HG03159 (cell line): ENCODE results near the gene RNF8.

Source experiments
- ATAC-seq: cut with Tn5 transposase; IDR thresholded peaks from one replicate; pipeline ENCODE4 v1.9.1; 2021; ENCODE audit warnings: mild to moderate bottlenecking, moderate library complexity; ENCODE audit not compliant: unreplicated experiment

RNF8 gene

GRCh38 chr6:37357288-37357687 is 3.5 kb downstream of the RNF8 start:
- ATAC-seq = no peak

DNA sequence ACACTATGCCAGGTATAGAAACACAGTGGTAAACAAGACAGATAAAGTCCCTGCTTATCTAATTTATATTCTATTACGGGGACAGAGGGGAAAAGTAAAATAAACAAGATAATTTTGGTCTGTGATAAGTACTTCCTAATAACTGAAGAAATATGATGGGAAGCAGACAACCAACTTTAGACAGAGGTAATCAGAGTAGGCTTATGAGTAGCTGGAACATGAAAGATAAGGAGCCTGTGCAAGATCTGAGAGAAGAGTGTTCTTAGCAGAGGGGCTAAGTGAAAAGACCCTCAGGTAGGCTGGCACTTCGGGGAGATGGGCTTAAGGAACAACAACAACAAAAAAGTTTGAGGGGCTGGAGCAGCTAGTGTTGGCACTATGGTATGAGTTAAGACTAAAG is 4.1 kb downstream of the RNF8 start:
- no peak for ATAC-seq

- ATAC-seq = no peak
Observed at GRCh38 chr6:37359039-37359438, 5.3 kb downstream of the RNF8 start.

DNA sequence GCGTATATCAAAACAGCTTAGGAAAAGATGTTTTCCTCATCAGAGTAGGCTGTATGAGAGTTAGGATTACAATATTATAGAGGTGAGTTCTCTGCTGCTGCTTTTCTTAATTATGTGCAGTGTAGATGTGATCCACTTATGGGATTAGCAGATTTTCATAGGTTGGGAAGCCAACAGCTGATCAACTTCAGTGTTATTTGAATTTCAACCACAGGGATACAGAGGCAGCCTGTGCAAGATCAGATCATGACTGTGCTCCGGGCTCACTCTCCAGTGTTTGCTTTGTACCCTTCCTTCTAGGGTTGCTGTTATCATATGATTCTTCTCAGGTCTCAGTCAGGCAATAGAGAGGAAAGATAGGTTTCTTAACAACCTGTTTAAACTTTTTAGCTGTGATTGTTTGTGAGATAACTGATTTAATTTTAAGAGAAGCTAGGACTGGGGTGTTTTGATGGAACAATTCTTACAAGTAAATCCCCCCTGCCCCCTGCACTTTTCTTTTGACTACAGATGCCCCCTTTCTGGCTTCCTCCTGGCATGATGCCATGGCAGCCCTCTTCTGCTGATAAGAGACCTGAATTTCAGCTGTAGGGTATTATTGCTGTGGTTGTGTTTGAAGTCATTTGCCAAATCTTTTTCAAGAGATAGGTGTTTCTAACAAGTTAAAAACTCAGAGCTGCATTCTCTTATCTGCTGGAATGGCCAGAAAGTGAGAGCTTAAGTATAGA is 8.5 kb downstream of the RNF8 start:
- no peak for ATAC-seq

DNA sequence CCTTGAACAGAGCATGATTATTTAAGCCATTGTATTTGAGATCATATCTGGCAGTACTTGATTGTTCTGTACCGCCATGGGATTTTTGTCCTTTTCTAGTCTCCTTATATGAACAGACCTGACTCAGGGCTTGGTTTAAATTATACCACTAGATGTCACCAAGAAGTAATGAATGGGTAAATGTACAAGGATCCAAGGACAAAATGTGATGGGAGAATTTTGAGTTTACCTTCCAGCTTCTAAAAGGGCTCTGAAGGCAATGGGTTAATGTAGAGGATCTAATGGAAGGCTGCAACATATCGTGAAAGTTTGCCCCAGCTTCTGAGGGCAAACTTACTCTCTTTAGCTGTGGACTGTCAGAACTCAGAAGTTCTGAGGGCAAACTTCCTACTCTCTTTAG is 12.0 kb downstream of the RNF8 start:
- no peak for ATAC-seq

GRCh38 chr6:37366910-37367309 is 13.1 kb downstream of the RNF8 start:
- ATAC-seq = no peak

GRCh38 chr6:37368961-37369320 is 15.2 kb downstream of the RNF8 start:
- ATAC-seq = no peak

DNA sequence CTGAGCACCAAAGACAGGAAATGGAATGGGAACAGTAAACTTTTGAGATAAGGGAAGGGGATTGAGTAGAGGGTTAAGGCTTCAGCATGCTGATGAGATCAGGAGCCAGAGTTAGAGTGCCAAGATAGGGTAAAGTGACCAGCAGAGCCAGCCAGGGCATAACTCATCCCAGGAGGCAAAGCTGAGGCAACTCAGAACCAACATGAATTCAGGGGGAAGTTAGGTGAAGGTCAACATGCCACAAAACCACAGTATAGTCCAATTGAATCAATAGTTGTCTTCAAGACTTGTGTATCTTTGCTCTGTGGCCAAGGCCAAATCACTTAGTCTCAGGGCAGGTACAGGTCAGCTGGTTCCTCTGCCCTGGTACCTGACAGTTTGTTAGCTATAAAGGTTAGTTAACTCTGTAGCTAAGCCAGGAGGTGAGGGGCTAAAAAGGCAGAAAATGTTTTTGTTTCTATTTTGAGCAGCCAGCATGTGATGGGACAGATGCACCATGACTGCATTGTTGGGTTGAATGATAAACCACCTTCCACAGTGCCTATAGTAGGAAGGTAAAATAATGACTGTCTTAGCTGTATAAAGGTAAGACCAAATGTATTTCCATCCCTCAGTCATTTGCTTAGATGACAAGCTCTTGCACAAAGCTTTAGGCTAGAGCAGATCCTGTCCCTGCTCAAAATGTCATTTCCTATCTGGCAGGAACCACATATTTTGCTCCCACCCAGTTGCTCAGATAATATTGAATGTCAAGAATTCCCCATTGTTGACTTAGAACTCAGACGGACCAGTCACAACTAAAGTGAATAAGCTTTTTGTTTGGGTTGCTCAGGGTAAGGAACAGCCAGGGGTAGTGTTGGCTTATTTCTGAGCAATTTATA is 15.8 kb downstream of the RNF8 start:
- ATAC-seq = no peak

- no peak for ATAC-seq
Observed at GRCh38 chr6:37371154-37372083, 17.6 kb downstream of the RNF8 start.

- no peak for ATAC-seq
Observed at GRCh38 chr6:37372116-37372515, 18.3 kb downstream of the RNF8 start.

GRCh38 chr6:37373822-37374471 is 20.2 kb downstream of the RNF8 start:
- no peak for ATAC-seq

- ATAC-seq = no peak
Observed at GRCh38 chr6:37375376-37375775, 21.6 kb downstream of the RNF8 start.

DNA sequence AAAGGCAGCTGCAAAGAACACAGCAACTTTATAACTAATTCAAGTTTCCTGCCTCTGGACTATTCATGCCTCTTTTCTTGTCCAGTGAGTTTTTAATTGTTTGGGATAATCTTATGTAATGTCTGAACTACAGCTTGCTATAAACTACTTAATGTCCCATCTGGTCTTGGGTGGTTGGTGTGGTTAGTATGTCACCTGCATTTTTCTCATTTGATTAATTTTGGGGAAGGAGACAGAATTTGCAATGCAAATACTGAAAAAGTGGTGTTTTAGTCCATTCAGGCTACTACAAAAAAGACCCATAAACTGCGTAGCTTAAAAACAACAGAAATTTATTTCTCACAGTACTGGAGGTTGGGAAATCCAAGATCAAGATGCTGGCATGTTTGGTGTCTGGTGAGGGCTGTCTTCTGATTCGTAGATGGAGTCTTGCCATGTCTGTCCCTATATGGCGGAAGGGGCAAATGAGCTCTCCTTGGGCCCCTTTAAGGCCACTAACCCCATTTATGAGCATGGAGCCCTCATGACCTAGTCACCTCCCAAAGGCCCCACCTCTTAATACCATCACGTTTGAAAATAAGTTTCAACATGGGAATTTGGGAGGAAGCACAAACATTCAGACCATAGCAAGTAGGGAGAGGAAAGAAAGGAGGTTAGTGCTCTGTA is 22.4 kb downstream of the RNF8 start:
- no peak for ATAC-seq

DNA sequence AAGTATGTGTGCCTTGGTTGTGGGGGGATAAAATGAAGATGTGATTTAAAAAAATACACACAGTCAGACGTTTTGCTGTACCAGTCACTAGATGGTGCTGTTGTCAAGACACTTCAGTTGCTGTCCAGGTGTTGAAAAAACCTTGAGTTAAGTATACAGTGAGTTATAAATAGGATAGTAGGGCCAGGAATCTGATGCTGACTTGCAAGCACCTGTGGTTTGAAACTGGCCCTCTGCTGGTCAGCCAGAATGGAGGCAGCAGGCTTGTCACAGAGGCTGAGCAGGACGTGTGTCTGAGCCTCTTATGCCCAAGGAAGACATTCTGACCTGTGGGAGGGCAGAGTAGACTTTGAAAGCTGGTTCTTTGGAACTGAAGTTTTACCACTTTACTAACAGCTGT is 27.8 kb downstream of the RNF8 start:
- ATAC-seq = peak; percentile 60

DNA sequence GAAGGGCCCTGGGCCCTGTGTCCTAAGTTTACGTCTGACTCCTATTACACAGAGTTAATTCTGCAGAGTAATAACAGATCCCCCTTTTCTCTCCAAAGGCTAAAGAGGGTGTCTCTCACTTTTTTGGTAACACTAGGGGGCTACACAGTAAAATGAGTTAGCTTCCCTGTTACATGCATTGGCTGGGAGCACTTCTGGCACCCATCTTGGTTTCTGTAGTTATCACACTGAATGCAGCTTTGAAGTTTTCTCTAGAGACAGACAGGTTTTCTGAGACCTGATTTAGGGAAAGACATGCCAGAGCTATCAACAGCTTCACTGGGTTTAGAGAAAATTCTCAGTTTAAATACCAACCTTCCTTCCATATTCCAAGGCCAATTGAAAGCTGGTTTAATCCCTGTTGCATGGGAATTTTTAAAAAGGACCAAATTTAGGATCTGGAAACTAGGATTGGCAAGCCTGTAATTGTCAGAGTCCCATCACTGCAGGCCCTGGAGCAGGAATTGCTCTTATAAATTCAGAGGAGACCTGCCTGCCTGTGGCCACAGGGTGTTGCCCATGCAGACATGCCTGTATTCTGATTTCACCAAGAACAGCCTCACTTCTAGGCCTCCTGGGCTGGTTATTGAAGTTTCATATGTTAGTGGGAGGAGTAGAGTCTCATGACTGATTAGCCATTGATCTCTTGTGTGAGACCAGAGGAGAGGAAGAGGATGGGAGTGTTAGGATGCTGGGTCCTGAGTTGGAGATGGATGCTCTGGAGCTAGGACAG is 29.4 kb downstream of the RNF8 start:
- ATAC-seq = no peak

DNA sequence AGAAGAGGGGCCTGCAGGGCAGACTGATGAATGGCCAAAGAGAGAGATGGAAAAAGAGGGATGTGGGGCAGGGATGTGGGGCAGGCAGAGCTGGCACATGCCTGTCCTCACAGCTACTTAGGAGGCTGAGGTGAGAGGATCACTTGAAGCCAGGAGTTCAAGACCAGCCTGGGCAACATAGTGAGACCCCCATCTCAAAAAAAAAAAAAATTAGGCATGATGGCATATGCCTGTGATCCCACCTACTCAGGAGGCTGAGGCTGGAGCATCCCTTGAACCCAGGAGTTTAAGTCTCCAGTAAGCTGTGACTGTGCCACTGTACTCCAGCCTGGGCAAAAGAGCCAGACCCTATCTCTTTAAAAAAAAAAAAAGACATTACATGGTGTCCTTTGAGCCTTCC is 34.8 kb downstream of the RNF8 start:
- no peak for ATAC-seq

DNA sequence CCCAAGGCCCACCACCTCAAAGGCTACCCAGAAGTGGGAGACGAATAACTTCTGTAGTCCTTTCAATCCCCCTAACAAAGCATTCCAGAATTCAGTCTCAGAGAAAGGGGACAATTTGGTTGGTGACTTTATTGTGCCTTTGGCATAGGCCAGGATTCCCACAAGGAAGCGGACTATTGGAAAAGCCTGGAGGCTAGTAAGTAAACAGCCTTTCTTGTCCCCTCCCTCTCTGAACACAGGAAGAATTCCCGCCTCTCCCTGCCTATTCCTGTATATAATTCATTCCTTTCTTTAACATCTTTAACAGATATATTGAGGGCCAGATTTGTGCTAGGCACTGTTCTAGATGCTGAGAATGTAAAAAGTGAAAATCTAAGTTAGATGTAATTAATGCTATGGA is 36.1 kb downstream of the RNF8 start:
- ATAC-seq = no peak

- ATAC-seq = no peak
Observed at GRCh38 chr6:37391120-37391519, 37.3 kb downstream of the RNF8 start.

DNA sequence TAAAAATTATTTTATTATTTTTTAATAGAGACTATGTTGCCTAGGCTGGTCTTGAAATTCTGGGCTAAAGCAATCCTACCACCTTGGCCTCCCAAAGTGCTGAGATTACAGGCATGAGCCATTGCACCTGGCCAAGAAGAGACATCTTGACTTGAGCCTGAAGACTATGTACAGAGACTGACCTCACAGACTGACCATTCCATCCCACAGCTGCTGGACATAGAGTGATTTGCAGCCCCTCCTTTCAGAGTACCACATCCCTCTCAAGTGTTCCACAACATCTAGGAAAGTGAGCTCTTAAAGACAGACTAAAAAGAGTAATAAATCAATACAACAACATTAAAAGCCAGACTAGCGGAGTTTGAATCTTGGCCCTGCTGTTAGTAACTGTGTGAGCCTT is 39.0 kb downstream of the RNF8 start:
- ATAC-seq = no peak
